Raji (cell line): Measurements from ENCODE around the gene RAD50.

ENCODE experiments used
- POLR2A ChIP-seq: IDR thresholded peaks from 2 replicates; pipeline ENCODE4 v1.6.1; 2011; ENCODE audit warnings: low read depth, low read length, control low read depth; ENCODE audit not compliant: insufficient read depth

RAD50 gene

GRCh38 chr5:132556763-132557477 is at the start of gene RAD50:
RAD50 (plus strand) TSS chr5:132556977; CDS start chr5:132557325, 348 bp downstream.
- peak; percentile 92 for TF ChIP-seq POLR2A

GRCh38 chr5:132510076-132510475 is 46.7 kb upstream of the RAD50 start:
- TF ChIP-seq POLR2A, result no peak

GRCh38 chr5:132525299-132525724 is 31.5 kb upstream of the RAD50 start:
- TF ChIP-seq POLR2A, result no peak

GRCh38 chr5:132526290-132526973 is 30.3 kb upstream of the RAD50 start:
- no peak for TF ChIP-seq POLR2A

- no peak for TF ChIP-seq POLR2A
Observed at GRCh38 chr5:132526974-132527564, 29.7 kb upstream of the RAD50 start.

- no peak for TF ChIP-seq POLR2A
Observed at GRCh38 chr5:132528021-132528420, 28.8 kb upstream of the RAD50 start.

- no peak for TF ChIP-seq POLR2A
Observed at GRCh38 chr5:132528866-132529634, 27.7 kb upstream of the RAD50 start.

- no peak for TF ChIP-seq POLR2A
Observed at GRCh38 chr5:132530946-132531345, 25.8 kb upstream of the RAD50 start.

- TF ChIP-seq POLR2A, result no peak
Observed at GRCh38 chr5:132539716-132540115, 17.1 kb upstream of the RAD50 start.

- TF ChIP-seq POLR2A, result no peak
Observed at GRCh38 chr5:132540149-132540548, 16.6 kb upstream of the RAD50 start.

- no peak for TF ChIP-seq POLR2A
Observed at GRCh38 chr5:132540764-132541163, 16.0 kb upstream of the RAD50 start.

- TF ChIP-seq POLR2A, result no peak
Observed at GRCh38 chr5:132543472-132544201, 13.1 kb upstream of the RAD50 start, which contains the start of gene IL5. IL5 (minus strand) TSS chr5:132543522; CDS start chr5:132543478, 44 bp downstream.

GRCh38 chr5:132546108-132546507 is 10.7 kb upstream of the RAD50 start:
- no peak for TF ChIP-seq POLR2A

GRCh38 chr5:132547269-132547668 is 9.5 kb upstream of the RAD50 start:
- no peak for TF ChIP-seq POLR2A
